Activated CD4-positive, alpha-beta memory T cell treated with anti-CD3 and anti-CD28 coated beads, Interleukin-2, amount 10 ng/mL, durations not matched to agents 7 days and 5 days (primary cell): ENCODE data around the gene NTS. TPM values are rescaled to one million over a fixed set of nuclear protein-coding genes. Genes with fewer than 3 reads are reported as not detected.

Source experiments
- CTCF ChIA-PET: fragments of 350-600 bp; sonication (Branson Sonifier 250); formaldehyde crosslinking; loops from one replicate; lab custom pipeline; 2021; ENCODE audit warnings: antibody characterized with exemption, inconsistent platforms; lab: Charles Lee
- POLR2A ChIA-PET: fragments of 350-600 bp; sonication (Branson Sonifier 250); formaldehyde crosslinking; loops from one replicate; lab custom pipeline; 2021; ENCODE audit warnings: antibody characterized with exemption; lab: Charles Lee
- DNase-seq: peaks from one replicate; pipeline ENCODE4 v3.0.0-alpha.2; 2020
- H3K27ac Mint-ChIP-seq: one replicate; pipeline ENCODE4 v1.8.0; 2021; ENCODE audit warnings: mild to moderate bottlenecking, mixed read lengths
- H3K27me3 Mint-ChIP-seq: one replicate; pipeline ENCODE4 v1.8.0; 2021; ENCODE audit warnings: mixed read lengths
- H3K36me3 Mint-ChIP-seq: one replicate; pipeline ENCODE4 v1.8.0; 2021; ENCODE audit warnings: low read depth, mixed read lengths
- H3K4me1 Mint-ChIP-seq: one replicate; pipeline ENCODE4 v1.8.0; 2021; ENCODE audit warnings: mixed read lengths
- H3K4me3 Mint-ChIP-seq: one replicate; pipeline ENCODE4 v1.8.0; 2021; ENCODE audit warnings: mild to moderate bottlenecking, mixed read lengths
- H3K9me3 Mint-ChIP-seq: one replicate; pipeline ENCODE4 v1.8.0; 2021; ENCODE audit warnings: mixed read lengths
- total RNA-seq, 2 experiments: library from RNA; stranded (reverse); gene quantifications; one replicate each; pipeline ENCODE4 v1.2.3, GENCODE V29; 2021

NTS gene, protein sequence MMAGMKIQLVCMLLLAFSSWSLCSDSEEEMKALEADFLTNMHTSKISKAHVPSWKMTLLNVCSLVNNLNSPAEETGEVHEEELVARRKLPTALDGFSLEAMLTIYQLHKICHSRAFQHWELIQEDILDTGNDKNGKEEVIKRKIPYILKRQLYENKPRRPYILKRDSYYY
- total RNA-seq: not detected

DNA sequence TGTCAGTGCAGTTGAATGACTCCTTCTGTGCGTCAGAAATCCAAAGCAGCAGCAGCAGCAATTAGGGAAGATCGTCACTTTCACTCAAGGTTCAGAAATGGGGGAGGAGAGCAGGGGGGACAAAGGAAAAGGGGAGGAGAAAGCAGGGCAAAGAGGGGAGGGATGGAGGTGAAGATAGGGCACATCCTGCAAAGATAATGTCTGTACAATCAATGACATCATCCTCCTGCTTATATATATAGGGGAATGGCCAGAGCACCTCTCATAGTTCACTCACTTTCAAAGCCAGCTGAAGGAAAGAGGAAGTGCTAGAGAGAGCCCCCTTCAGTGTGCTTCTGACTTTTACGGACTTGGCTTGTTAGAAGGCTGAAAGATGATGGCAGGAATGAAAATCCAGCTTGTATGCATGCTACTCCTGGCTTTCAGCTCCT is at the start of gene NTS:
NTS (plus strand) TSS at position 265 of the 431 bp plus-strand sequence; CDS start at position 374, 109 bp downstream.
- CTCF ChIA-PET: no interaction called here
- Mint-ChIP-seq H3K36me3 (no peaks in the 10 kb centered on the region), H3K4me1 (no peaks in the 10 kb centered on the region), H3K9me3 (no peaks in the 10 kb centered on the region), H3K27ac (no peak within 1 kb of the TSS), H3K4me3 (no peak within 1 kb of the TSS), H3K27me3 (no peaks in the 10 kb centered on the region)
- no peak for DNase-seq
- POLR2A ChIA-PET: no interaction called here

DNA sequence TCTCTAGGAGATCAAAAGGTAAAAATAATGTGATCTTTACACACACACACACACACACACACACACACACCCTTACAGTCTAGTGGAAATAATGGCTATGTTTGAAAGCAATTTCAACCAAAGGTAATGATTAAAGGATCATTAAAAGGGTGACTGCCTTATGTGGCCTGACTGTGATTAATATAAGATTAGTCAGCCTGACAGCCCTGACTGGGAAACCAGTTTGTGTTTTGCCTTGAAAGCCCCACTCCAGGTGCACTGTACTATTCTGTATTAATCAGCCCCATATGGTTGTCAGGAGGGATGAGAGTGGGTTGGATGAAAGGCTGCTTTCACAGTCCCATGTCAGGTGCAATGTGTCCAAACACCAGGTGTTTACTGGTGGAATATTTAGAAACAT is 48.3 kb upstream of the NTS start:
- Mint-ChIP-seq H3K27me3 (no peaks in the 10 kb centered on the region), H3K4me1 (no peaks in the 10 kb centered on the region), H3K4me3 (no peak overlapping the region), H3K36me3 (no peaks in the 10 kb centered on the region), H3K27ac (no peak overlapping the region), H3K9me3 (peaks cover 8% of the 10 kb centered on the region)
- DNase-seq: no peak
- ChIA-PET POLR2A (no interaction called here), CTCF (no interaction called here)

DNA sequence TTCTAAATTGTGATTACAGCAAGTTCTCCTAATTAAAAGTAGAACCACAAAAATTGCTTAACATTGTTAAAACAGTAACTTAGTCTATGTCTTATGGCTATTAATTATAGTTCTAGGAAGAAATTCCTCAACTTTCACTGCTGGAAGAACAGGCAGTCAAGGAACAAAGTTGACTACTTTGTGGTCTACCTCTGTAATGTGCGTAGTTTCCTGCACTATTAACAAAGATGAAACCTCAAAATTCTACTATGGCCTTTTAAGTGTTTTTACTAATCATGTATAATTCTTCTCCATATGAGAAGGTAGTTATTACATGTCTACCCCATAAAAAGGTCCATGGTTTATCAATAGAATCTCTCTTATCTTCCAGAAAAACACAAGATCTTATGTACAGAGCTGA is 45.5 kb upstream of the NTS start:
- H3K27ac Mint-ChIP-seq: no peak overlapping the region
- ChIA-PET CTCF (no interaction called here), POLR2A (no interaction called here)
- H3K9me3 Mint-ChIP-seq: peaks cover 3% of the 10 kb centered on the region
- H3K27me3 Mint-ChIP-seq: no peaks in the 10 kb centered on the region
- no peak overlapping the region for H3K4me3 Mint-ChIP-seq
- DNase-seq: no peak
- no peaks in the 10 kb centered on the region for H3K4me1 Mint-ChIP-seq
- H3K36me3 Mint-ChIP-seq: no peaks in the 10 kb centered on the region

- Mint-ChIP-seq H3K4me3 (no peak overlapping the region), H3K36me3 (no peaks in the 10 kb centered on the region), H3K9me3 (peaks cover 3% of the 10 kb centered on the region), H3K27ac (no peak overlapping the region), H3K4me1 (no peaks in the 10 kb centered on the region), H3K27me3 (no peaks in the 10 kb centered on the region)
- no peak for DNase-seq
- POLR2A ChIA-PET: no interaction called here
- CTCF ChIA-PET: no interaction called here
Observed at GRCh38 chr12:85829391-85829790, 44.7 kb upstream of the NTS start.

- Mint-ChIP-seq H3K27ac (no peak overlapping the region), H3K9me3 (peaks cover 3% of the 10 kb centered on the region), H3K36me3 (no peaks in the 10 kb centered on the region), H3K4me3 (no peak overlapping the region), H3K4me1 (no peaks in the 10 kb centered on the region), H3K27me3 (no peaks in the 10 kb centered on the region)
- ChIA-PET POLR2A (no interaction called here), CTCF (no interaction called here)
- no peak for DNase-seq
Observed at GRCh38 chr12:85831327-85831990, 42.6 kb upstream of the NTS start.

DNA sequence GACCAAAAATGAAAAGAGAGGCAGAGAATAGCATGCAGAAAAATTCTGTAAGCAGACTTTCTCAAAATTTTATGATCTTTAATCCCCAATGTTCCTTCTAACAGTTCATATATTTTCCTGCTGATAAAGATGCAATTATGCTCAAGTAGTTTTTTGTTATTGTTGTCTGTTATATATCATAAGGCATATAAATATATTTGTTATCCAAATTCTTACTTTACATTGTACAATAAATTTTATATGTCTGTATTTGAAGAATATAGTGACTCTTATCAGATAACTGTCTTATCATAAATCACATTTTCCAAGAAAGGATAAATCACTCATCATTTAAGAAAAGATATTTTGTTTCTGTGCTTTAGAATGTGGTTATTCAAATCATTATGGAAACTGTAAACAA is 40.5 kb upstream of the NTS start:
- Mint-ChIP-seq H3K9me3 (no peaks in the 10 kb centered on the region), H3K27me3 (no peaks in the 10 kb centered on the region), H3K4me1 (no peaks in the 10 kb centered on the region), H3K27ac (no peak overlapping the region), H3K4me3 (no peak overlapping the region), H3K36me3 (no peaks in the 10 kb centered on the region)
- no peak for DNase-seq
- POLR2A ChIA-PET: no interaction called here
- CTCF ChIA-PET: no interaction called here

GRCh38 chr12:85834378-85834777 is 39.7 kb upstream of the NTS start:
- H3K36me3 Mint-ChIP-seq: no peaks in the 10 kb centered on the region
- H3K27ac Mint-ChIP-seq: no peak overlapping the region
- no peaks in the 10 kb centered on the region for H3K9me3 Mint-ChIP-seq
- no peak overlapping the region for H3K4me3 Mint-ChIP-seq
- POLR2A ChIA-PET: no interaction called here
- H3K4me1 Mint-ChIP-seq: no peaks in the 10 kb centered on the region
- no peaks in the 10 kb centered on the region for H3K27me3 Mint-ChIP-seq
- DNase-seq: no peak
- CTCF ChIA-PET: no interaction called here

- Mint-ChIP-seq H3K4me1 (no peaks in the 10 kb centered on the region), H3K9me3 (no peaks in the 10 kb centered on the region), H3K4me3 (no peak overlapping the region), H3K27ac (no peak overlapping the region), H3K27me3 (no peaks in the 10 kb centered on the region), H3K36me3 (no peaks in the 10 kb centered on the region)
- ChIA-PET POLR2A (no interaction called here), CTCF (no interaction called here)
- DNase-seq: no peak
Observed at GRCh38 chr12:85835426-85836196, 38.5 kb upstream of the NTS start.

DNA sequence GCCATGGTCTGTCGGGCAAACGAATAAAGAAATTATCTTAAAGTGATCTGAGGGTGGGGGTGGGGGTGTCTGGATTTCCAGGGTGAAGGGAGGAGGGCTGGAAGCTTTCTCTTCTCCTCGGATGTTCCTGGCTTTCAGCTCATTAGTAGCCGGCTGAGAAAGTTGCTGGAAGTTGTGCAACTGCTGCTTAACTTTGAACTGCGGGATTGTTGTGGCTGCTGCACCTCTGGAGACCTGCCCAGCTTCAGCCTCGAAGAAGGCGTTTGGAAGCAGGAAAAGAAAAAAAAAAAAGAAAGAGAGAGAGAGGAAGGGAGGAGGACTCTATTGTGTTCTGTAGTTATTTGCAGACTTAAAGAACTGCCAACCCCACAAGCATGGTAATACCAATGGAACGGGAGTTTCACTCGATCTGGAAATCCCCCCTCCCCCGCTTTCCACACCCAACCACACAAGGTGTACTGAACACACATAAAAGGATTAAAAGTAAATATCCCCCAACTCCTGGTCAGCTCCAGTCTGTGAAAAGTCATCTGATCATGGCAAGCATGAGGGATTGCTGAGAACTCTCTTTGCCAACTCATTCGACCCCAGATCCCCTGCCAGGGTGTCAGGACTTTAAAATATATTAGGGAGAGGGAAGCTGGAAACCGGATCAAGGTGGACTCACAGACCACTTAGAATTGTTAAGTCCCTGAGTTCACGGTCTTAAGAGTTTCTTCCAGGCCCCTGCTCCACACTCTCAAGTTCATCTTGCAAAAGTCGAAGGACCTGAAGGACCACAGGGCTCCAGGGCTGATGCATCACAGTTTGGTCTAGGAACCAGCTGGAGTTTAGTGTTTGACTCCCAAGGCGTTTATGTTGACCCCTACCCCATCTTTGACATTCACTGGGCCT is 37.7 kb upstream of the NTS start, which contains the start of gene RASSF9:
RASSF9 (minus strand) TSS at position 213 of the 894 bp plus-strand sequence; CDS start at position 5, 208 bp downstream.
- H3K36me3 Mint-ChIP-seq: no peaks in the 10 kb centered on the region
- no peak for DNase-seq
- POLR2A ChIA-PET: no interaction called here
- no peak within 1 kb of the TSS for H3K27ac Mint-ChIP-seq
- CTCF ChIA-PET: no interaction called here
- H3K4me3 Mint-ChIP-seq: no peak within 1 kb of the TSS
- H3K4me1 Mint-ChIP-seq: no peaks in the 10 kb centered on the region
- no peaks in the 10 kb centered on the region for H3K9me3 Mint-ChIP-seq
- H3K27me3 Mint-ChIP-seq: no peaks in the 10 kb centered on the region

DNA sequence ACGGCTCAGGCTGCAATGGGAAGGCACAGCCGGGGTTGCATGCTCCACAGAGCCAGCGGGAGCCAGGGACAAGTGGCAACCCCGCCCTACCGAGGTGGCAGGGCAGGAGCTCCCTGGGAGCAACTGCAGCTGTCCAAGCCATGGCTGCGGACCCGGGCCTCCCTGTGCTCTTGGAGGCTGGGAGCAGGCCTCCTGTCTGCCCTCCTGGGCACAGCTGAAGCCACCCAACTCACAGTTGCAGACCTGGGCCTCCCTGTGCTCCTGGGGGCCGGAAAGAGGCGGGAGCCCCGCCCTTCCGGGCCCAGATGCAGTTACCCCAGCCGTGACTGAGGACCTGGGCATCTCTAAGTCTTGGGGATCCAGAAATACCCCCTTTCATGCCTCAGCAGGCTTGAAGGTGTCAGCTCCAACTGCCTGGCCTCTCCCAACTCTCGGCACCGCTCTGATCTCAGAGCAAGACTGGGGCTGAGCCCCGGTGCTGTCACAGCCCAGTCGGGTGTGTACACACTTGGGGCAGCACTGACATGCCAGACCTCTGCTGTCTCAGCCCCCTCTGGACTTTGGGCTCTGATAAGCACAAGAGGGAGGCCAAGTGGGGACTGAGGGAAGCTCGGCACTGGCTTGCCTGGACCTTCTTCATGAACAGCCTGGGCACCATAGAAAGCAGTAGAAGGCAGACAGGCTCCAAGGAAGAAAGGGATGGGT is 30.3 kb upstream of the NTS start:
- Mint-ChIP-seq H3K4me1 (no peaks in the 10 kb centered on the region), H3K4me3 (no peak overlapping the region), H3K36me3 (no peaks in the 10 kb centered on the region), H3K27ac (no peak overlapping the region), H3K9me3 (no peaks in the 10 kb centered on the region), H3K27me3 (no peaks in the 10 kb centered on the region)
- ChIA-PET POLR2A (no interaction called here), CTCF (no interaction called here)
- no peak for DNase-seq

GRCh38 chr12:85849344-85849743 is 24.8 kb upstream of the NTS start:
- Mint-ChIP-seq H3K9me3 (no peaks in the 10 kb centered on the region), H3K4me1 (no peaks in the 10 kb centered on the region), H3K4me3 (no peak overlapping the region), H3K27me3 (no peaks in the 10 kb centered on the region), H3K36me3 (no peaks in the 10 kb centered on the region), H3K27ac (no peak overlapping the region)
- no peak for DNase-seq
- CTCF ChIA-PET: no interaction called here
- POLR2A ChIA-PET: no interaction called here

DNA sequence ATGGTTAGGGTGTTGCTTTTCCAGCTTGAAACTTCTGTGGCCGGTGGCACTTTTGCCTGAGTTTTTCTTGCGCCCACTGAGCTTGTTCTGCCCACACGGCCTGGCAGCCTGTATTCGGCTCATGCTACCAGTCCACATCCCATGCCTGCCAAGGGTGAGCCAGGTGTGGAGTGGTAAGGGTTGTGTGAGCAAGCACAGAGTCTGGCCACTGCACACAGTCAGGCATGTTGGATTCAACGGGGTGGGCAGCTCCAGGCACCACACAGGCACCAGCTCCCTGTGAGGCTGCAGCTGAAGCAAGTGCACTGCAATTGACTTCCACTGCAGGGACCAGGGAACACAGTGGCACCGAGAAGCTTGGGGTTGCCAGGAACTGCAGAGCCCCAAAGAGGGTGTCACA is 18.8 kb upstream of the NTS start:
- CTCF ChIA-PET: interaction anchor here (1.3 kb wide), 1 partner anchor 12 kb away, joined by 4 read pairs; no protein-coding TSS in a partner anchor
- Mint-ChIP-seq H3K27ac (no peak overlapping the region), H3K27me3 (no peaks in the 10 kb centered on the region)

More for the DNA sequence above, 18.8 kb upstream of the NTS start:
- DNase-seq: no peak
- H3K4me1 Mint-ChIP-seq: no peaks in the 10 kb centered on the region
- no peak overlapping the region for H3K4me3 Mint-ChIP-seq
- peaks cover 2% of the 10 kb centered on the region for H3K9me3 Mint-ChIP-seq
- POLR2A ChIA-PET: no interaction called here
- no peaks in the 10 kb centered on the region for H3K36me3 Mint-ChIP-seq
